Measurements from ENCODE around the gene NTNG2.

The NTNG2 gene

GRCh38 chr9:132235894-132236661 lies 74.2 kb downstream of the NTNG2 start:
- no peaks in the 10 kb centered on the region for H3K79me2 ChIP-seq (ENCODE audit: control insufficient read depth, insufficient read depth, low read length, unreplicated experiment)
- no peak overlapping the region for H3K27ac ChIP-seq (ENCODE audit: low read depth, low read length)
- no peak overlapping the region for H2AFZ ChIP-seq (ENCODE audit: low read length, unreplicated experiment)
- peaks cover 45% of the 10 kb centered on the region for H3K27me3 ChIP-seq (ENCODE audit: insufficient read depth, low read length)
- H3K36me3 ChIP-seq (ENCODE audit: insufficient read depth, low read length): no peaks in the 10 kb centered on the region
- H3K4me3 ChIP-seq (ENCODE audit: low read depth, low read length): no peak overlapping the region
- peaks cover 5% of the 10 kb centered on the region for H3K4me1 ChIP-seq (ENCODE audit: control insufficient read depth, insufficient read depth, low read length, unreplicated experiment)

GRCh38 chr9:132236662-132237311 lies 74.9 kb downstream of the NTNG2 start:
- Histone ChIP-seq H3K4me1 (ENCODE audit: control insufficient read depth, insufficient read depth, low read length, unreplicated experiment) (peaks cover 5% of the 10 kb centered on the region), H3K36me3 (ENCODE audit: insufficient read depth, low read length) (no peaks in the 10 kb centered on the region), H3K79me2 (ENCODE audit: control insufficient read depth, insufficient read depth, low read length, unreplicated experiment) (no peaks in the 10 kb centered on the region), H3K27ac (ENCODE audit: low read depth, low read length) (no peak overlapping the region), H3K4me3 (ENCODE audit: low read depth, low read length) (no peak overlapping the region), H2AFZ (ENCODE audit: low read length, unreplicated experiment) (no peak overlapping the region), H3K27me3 (ENCODE audit: insufficient read depth, low read length) (peaks cover 40% of the 10 kb centered on the region)

- no peaks in the 10 kb centered on the region for H3K36me3 ChIP-seq (ENCODE audit: insufficient read depth, low read length)
- peaks cover 5% of the 10 kb centered on the region for H3K4me1 ChIP-seq (ENCODE audit: control insufficient read depth, insufficient read depth, low read length, unreplicated experiment)
- peaks cover 35% of the 10 kb centered on the region for H3K27me3 ChIP-seq (ENCODE audit: insufficient read depth, low read length)
- H3K27ac ChIP-seq (ENCODE audit: low read depth, low read length): no peak overlapping the region
- no peaks in the 10 kb centered on the region for H3K79me2 ChIP-seq (ENCODE audit: control insufficient read depth, insufficient read depth, low read length, unreplicated experiment)
- no peak overlapping the region for H3K4me3 ChIP-seq (ENCODE audit: low read depth, low read length)
- no peak overlapping the region for H2AFZ ChIP-seq (ENCODE audit: low read length, unreplicated experiment)
These were observed 75.6 kb downstream of the NTNG2 start for GRCh38 chr9:132237481-132237880.

- H3K36me3 ChIP-seq (ENCODE audit: insufficient read depth, low read length): no peaks in the 10 kb centered on the region
- H3K27ac ChIP-seq (ENCODE audit: low read depth, low read length): no peak overlapping the region
- H3K4me3 ChIP-seq (ENCODE audit: low read depth, low read length): no peak overlapping the region
- peaks cover 29% of the 10 kb centered on the region for H3K27me3 ChIP-seq (ENCODE audit: insufficient read depth, low read length)
- no peak overlapping the region for H2AFZ ChIP-seq (ENCODE audit: low read length, unreplicated experiment)
- peaks cover 10% of the 10 kb centered on the region for H3K4me1 ChIP-seq (ENCODE audit: control insufficient read depth, insufficient read depth, low read length, unreplicated experiment)
- no peaks in the 10 kb centered on the region for H3K79me2 ChIP-seq (ENCODE audit: control insufficient read depth, insufficient read depth, low read length, unreplicated experiment)
These were observed 76.4 kb downstream of the NTNG2 start for GRCh38 chr9:132238026-132238972.

GRCh38 chr9:132238992-132239391 lies 77.1 kb downstream of the NTNG2 start:
- H2AFZ ChIP-seq (ENCODE audit: low read length, unreplicated experiment): no peak overlapping the region
- no peak overlapping the region for H3K4me3 ChIP-seq (ENCODE audit: low read depth, low read length)
- no peaks in the 10 kb centered on the region for H3K79me2 ChIP-seq (ENCODE audit: control insufficient read depth, insufficient read depth, low read length, unreplicated experiment)
- H3K27ac ChIP-seq (ENCODE audit: low read depth, low read length): no peak overlapping the region
- peaks cover 10% of the 10 kb centered on the region for H3K4me1 ChIP-seq (ENCODE audit: control insufficient read depth, insufficient read depth, low read length, unreplicated experiment)
- peaks cover 26% of the 10 kb centered on the region for H3K27me3 ChIP-seq (ENCODE audit: insufficient read depth, low read length)
- no peaks in the 10 kb centered on the region for H3K36me3 ChIP-seq (ENCODE audit: insufficient read depth, low read length)

GRCh38 chr9:132239518-132239917 lies 77.7 kb downstream of the NTNG2 start:
- no peaks in the 10 kb centered on the region for H3K36me3 ChIP-seq (ENCODE audit: insufficient read depth, low read length)
- H3K4me1 ChIP-seq (ENCODE audit: control insufficient read depth, insufficient read depth, low read length, unreplicated experiment): peaks cover 10% of the 10 kb centered on the region
- no peak overlapping the region for H2AFZ ChIP-seq (ENCODE audit: low read length, unreplicated experiment)
- peaks cover 22% of the 10 kb centered on the region for H3K27me3 ChIP-seq (ENCODE audit: insufficient read depth, low read length)
- no peak overlapping the region for H3K27ac ChIP-seq (ENCODE audit: low read depth, low read length)
- H3K79me2 ChIP-seq (ENCODE audit: control insufficient read depth, insufficient read depth, low read length, unreplicated experiment): no peaks in the 10 kb centered on the region
- H3K4me3 ChIP-seq (ENCODE audit: low read depth, low read length): no peak overlapping the region

- H3K4me3 ChIP-seq (ENCODE audit: low read depth, low read length): peak overlapping the region; percentile 40; the same call in 1 of the 2 replicates
These were observed 78.4 kb downstream of the NTNG2 start for GRCh38 chr9:132239999-132240840.

GRCh38 chr9:132240841-132241482 lies 79.1 kb downstream of the NTNG2 start:
- Histone ChIP-seq H3K79me2 (ENCODE audit: control insufficient read depth, insufficient read depth, low read length, unreplicated experiment) (no peaks in the 10 kb centered on the region), H3K4me3 (ENCODE audit: low read depth, low read length) (peak overlapping the region; percentile 80), H3K4me1 (ENCODE audit: control insufficient read depth, insufficient read depth, low read length, unreplicated experiment) (peaks cover 19% of the 10 kb centered on the region), H2AFZ (ENCODE audit: low read length, unreplicated experiment) (peak overlapping the region; percentile 84), H3K36me3 (ENCODE audit: insufficient read depth, low read length) (no peaks in the 10 kb centered on the region), H3K27me3 (ENCODE audit: insufficient read depth, low read length) (peaks cover 10% of the 10 kb centered on the region), H3K27ac (ENCODE audit: low read depth, low read length) (no peak overlapping the region)

More at GRCh38 chr9:132239999-132240840, 78.4 kb downstream of the NTNG2 start:
- H3K36me3 ChIP-seq (ENCODE audit: insufficient read depth, low read length): no peaks in the 10 kb centered on the region
- H3K27me3 ChIP-seq (ENCODE audit: insufficient read depth, low read length): peaks cover 15% of the 10 kb centered on the region
- no peak overlapping the region for H2AFZ ChIP-seq (ENCODE audit: low read length, unreplicated experiment)
- peaks cover 11% of the 10 kb centered on the region for H3K4me1 ChIP-seq (ENCODE audit: control insufficient read depth, insufficient read depth, low read length, unreplicated experiment)
- H3K27ac ChIP-seq (ENCODE audit: low read depth, low read length): no peak overlapping the region
- no peaks in the 10 kb centered on the region for H3K79me2 ChIP-seq (ENCODE audit: control insufficient read depth, insufficient read depth, low read length, unreplicated experiment)

GRCh38 chr9:132241483-132241839 lies 79.6 kb downstream of the NTNG2 start:
- H3K79me2 ChIP-seq (ENCODE audit: control insufficient read depth, insufficient read depth, low read length, unreplicated experiment): no peaks in the 10 kb centered on the region
- H3K27me3 ChIP-seq (ENCODE audit: insufficient read depth, low read length): peaks cover 10% of the 10 kb centered on the region
- H3K27ac ChIP-seq (ENCODE audit: low read depth, low read length): no peak overlapping the region
- H2AFZ ChIP-seq (ENCODE audit: low read length, unreplicated experiment): peak overlapping the region; percentile 84
- no peaks in the 10 kb centered on the region for H3K36me3 ChIP-seq (ENCODE audit: insufficient read depth, low read length)
- H3K4me3 ChIP-seq (ENCODE audit: low read depth, low read length): peak overlapping the region; percentile 80
- H3K4me1 ChIP-seq (ENCODE audit: control insufficient read depth, insufficient read depth, low read length, unreplicated experiment): peaks cover 22% of the 10 kb centered on the region
